ENCODE measurements around the gene NOS1AP.

- TF ChIP-seq, protein P1, sequence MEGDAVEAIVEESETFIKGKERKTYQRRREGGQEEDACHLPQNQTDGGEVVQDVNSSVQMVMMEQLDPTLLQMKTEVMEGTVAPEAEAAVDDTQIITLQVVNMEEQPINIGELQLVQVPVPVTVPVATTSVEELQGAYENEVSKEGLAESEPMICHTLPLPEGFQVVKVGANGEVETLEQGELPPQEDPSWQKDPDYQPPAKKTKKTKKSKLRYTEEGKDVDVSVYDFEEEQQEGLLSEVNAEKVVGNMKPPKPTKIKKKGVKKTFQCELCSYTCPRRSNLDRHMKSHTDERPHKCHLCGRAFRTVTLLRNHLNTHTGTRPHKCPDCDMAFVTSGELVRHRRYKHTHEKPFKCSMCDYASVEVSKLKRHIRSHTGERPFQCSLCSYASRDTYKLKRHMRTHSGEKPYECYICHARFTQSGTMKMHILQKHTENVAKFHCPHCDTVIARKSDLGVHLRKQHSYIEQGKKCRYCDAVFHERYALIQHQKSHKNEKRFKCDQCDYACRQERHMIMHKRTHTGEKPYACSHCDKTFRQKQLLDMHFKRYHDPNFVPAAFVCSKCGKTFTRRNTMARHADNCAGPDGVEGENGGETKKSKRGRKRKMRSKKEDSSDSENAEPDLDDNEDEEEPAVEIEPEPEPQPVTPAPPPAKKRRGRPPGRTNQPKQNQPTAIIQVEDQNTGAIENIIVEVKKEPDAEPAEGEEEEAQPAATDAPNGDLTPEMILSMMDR (conservative IDR thresholded peaks at IDR 0.05; ENCODE audit: low read length), result no peak
- no peak for TF ChIP-seq EZH2phosphoT487 (IDR thresholded peaks at IDR 0.05; ENCODE audit: borderline replicate concordance)
Observed at GRCh38 chr1:162343470-162343869, 274.0 kb downstream of the NOS1AP start.
